ENCODE data around the gene GRIN3A.

The GRIN3A gene

DNA sequence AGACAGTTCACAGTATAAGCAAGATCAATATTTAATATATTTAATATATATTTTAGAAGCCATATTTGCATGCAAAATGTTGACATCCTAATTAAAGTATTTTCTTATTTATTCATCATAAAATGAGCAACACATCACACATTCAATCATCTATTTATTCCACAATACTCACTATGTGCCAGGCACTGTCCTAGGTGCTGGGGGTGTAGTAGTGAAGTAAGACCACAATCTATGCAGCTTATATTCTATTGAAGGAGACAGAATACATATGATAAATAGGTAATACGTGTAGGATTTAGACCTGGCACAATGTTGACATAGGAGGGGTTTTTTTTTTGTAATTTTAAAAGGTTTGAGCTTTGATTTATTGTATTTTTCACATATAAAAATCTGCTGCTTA, 63.1 kb downstream of the GRIN3A start:
- H3K36me3 ChIP-seq: no peaks in the 10 kb centered on the region

DNA sequence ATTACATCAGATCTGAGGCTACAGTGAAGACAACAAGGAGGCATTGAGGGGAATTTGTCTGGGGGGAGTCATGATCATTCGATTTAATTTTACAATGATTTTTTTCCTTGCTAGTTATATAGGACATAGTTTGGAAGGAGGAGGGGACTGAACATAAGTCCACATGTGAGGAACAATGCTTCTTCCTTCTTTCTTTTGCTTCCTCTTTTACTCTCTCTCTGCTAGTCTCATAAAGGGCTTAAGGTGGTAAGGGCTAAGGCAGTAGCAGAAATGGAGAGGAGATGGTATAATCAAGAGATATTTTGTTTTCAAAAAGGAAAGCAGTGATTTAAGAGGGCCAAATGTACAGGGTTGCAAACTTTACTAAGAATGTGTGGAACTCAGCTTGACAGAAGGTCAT, 64.3 kb downstream of the GRIN3A start:
- Histone ChIP-seq H3K9me3 (no peaks in the 10 kb centered on the region), H3K27me3 (no peaks in the 10 kb centered on the region), H3K4me1 (no peaks in the 10 kb centered on the region; the same call in 1 of the 2 replicates), H3K4me3 (ENCODE audit: low read depth, low read length) (no peak overlapping the region), H3K36me3 (no peaks in the 10 kb centered on the region)
- no peak for DNase-seq
- TF ChIP-seq, protein P1, sequence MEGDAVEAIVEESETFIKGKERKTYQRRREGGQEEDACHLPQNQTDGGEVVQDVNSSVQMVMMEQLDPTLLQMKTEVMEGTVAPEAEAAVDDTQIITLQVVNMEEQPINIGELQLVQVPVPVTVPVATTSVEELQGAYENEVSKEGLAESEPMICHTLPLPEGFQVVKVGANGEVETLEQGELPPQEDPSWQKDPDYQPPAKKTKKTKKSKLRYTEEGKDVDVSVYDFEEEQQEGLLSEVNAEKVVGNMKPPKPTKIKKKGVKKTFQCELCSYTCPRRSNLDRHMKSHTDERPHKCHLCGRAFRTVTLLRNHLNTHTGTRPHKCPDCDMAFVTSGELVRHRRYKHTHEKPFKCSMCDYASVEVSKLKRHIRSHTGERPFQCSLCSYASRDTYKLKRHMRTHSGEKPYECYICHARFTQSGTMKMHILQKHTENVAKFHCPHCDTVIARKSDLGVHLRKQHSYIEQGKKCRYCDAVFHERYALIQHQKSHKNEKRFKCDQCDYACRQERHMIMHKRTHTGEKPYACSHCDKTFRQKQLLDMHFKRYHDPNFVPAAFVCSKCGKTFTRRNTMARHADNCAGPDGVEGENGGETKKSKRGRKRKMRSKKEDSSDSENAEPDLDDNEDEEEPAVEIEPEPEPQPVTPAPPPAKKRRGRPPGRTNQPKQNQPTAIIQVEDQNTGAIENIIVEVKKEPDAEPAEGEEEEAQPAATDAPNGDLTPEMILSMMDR (IDR thresholded peaks at IDR 0.05; ENCODE audit: low read depth, low read length): no peak

More for the DNA sequence above, 63.1 kb downstream of the GRIN3A start:
- TF ChIP-seq, protein P1 (IDR thresholded peaks at IDR 0.05; ENCODE audit: low read depth, low read length): no peak
- DNase-seq: no peak
- H3K4me1 ChIP-seq: no peaks in the 10 kb centered on the region; the same call in 1 of the 2 replicates
- H3K4me3 ChIP-seq (ENCODE audit: low read depth, low read length): no peak overlapping the region
- no peaks in the 10 kb centered on the region for H3K27me3 ChIP-seq
- no peaks in the 10 kb centered on the region for H3K9me3 ChIP-seq

DNA sequence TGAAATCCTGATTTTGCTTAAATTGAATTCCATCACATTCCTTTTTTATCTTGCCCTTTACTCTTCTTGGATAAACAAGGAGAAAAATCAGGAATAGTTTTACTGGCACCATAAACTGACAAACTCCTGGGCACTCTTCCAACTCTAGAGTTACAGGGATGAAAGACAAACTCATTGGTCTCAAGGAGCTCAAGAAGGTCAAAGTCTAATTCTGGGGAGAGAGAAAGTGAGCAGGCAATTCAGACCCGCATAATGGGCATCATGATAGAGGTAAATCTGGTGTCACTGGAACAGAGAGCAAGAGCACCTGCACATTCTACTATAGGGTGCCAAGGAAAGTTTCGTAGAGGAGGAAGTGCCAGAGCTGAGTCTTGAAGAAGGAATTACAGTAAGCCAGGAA, 64.8 kb downstream of the GRIN3A start:
- no peak overlapping the region for H3K4me3 ChIP-seq (ENCODE audit: low read depth, low read length)
- DNase-seq: no peak
- no peaks in the 10 kb centered on the region for H3K36me3 ChIP-seq
- no peaks in the 10 kb centered on the region for H3K27me3 ChIP-seq
- H3K9me3 ChIP-seq: no peaks in the 10 kb centered on the region
- H3K4me1 ChIP-seq: no peaks in the 10 kb centered on the region; the same call in 1 of the 2 replicates
- TF ChIP-seq, protein P1 (IDR thresholded peaks at IDR 0.05; ENCODE audit: low read depth, low read length): no peak

DNA sequence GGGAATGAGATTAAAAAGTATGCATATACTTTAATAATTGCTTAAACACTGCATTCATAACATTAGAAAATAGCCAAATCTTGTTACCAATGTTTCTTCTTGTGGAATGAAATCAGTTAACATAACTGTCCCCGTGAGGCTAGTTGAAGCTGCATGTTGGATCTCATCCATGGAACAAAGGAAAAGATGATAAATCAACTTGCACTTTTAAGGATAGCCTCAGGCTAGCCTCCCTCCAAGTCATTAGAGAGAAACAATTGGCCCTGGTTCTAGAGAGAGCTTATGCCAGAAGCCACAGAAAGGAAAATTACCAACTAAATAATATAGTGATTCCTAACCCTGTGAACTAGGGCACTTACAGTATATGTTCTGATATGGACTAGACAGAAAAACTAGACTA, 66.9 kb downstream of the GRIN3A start:
- TF ChIP-seq, protein P1 (IDR thresholded peaks at IDR 0.05; ENCODE audit: low read depth, low read length): no peak
- H3K36me3 ChIP-seq: no peaks in the 10 kb centered on the region
- H3K4me3 ChIP-seq (ENCODE audit: low read depth, low read length): no peak overlapping the region
- H3K27me3 ChIP-seq: no peaks in the 10 kb centered on the region
- H3K4me1 ChIP-seq: no peaks in the 10 kb centered on the region
- no peaks in the 10 kb centered on the region for H3K9me3 ChIP-seq
- no peak for DNase-seq

DNA sequence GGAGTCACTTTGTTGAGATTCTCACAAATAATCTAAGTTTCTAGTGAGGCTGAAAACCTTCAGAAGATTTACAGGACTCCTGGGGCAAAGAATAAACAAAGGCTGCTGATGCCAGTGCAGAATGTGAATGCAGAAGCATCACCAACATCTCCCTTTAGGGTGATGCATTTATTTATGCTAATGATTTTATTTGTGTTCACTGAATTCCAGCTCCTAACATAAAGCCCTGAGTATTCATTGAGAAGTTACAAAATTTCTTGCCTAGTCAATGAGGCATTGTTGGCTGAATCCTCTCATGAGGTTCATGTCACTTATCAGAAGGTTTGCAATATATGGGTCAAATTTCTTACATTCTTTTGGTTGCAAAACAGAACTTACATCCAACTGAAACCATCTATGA, 70.0 kb downstream of the GRIN3A start:
- no peaks in the 10 kb centered on the region for H3K9me3 ChIP-seq
- H3K36me3 ChIP-seq: no peaks in the 10 kb centered on the region
- no peaks in the 10 kb centered on the region for H3K27me3 ChIP-seq
- no peaks in the 10 kb centered on the region for H3K4me1 ChIP-seq
- H3K4me3 ChIP-seq (ENCODE audit: low read depth, low read length): no peak overlapping the region
- TF ChIP-seq, protein P1 (IDR thresholded peaks at IDR 0.05; ENCODE audit: low read depth, low read length): no peak
- DNase-seq: no peak

DNA sequence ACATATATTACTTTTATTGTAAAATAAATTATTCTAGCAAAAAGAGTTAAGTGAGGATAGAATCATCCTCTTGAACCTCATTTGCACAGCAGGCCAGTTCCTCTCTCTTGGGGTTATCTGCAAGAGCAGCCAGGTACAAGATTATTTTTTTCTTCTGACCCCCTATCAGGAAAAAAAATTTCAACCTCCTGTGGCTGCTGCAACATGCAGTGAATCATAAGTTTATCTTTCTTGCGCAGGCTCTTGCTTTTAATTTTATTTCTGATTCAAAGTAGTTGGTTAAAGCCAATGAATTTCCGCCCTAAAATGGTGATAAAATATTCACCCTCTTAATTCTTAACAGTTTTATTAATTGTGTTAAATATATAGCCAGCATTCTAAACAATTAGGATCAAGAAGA, 74.0 kb downstream of the GRIN3A start:
- DNase-seq: no peak
- TF ChIP-seq, protein P1 (IDR thresholded peaks at IDR 0.05; ENCODE audit: low read depth, low read length): no peak
- H3K4me1 ChIP-seq: no peaks in the 10 kb centered on the region
- no peaks in the 10 kb centered on the region; the same call in 1 of the 2 replicates for H3K27me3 ChIP-seq
- H3K4me3 ChIP-seq (ENCODE audit: low read depth, low read length): no peak overlapping the region
- H3K9me3 ChIP-seq: no peaks in the 10 kb centered on the region
- H3K36me3 ChIP-seq: no peaks in the 10 kb centered on the region

All from BE2C (cell line).